PFSK-1 (cell line): Measurements from ENCODE around the gene NDRG4.

Experiments used
- FOXP2 ChIP-seq: optimal IDR thresholded peaks from 2 replicates; pipeline ENCODE3; 2011; ENCODE audit warnings: borderline replicate concordance, control low read depth, inconsistent platforms; ENCODE audit not compliant: insufficient read depth; ENCODE audit errors: extremely low read length, extremely low read depth
- POLR2AphosphoS5 ChIP-seq: IDR thresholded peaks from 2 replicates; pipeline ENCODE4 v1.6.1; 2012; ENCODE audit warnings: low read depth, mild to moderate bottlenecking, control low read depth, low read length, moderate library complexity
- REST ChIP-seq, 2 experiments: IDR thresholded peaks; 2 replicates each; pipeline versions ENCODE4 v1.6.1 to v1.8.0; 2011 to 2012; ENCODE audit warnings: low read depth in 2 of 2, low read length in 2 of 2, control low read depth in 1 of 2, inconsistent platforms in 1 of 2, mild to moderate bottlenecking in 1 of 2, moderate library complexity in 1 of 2; ENCODE audit not compliant: insufficient read depth in 1 of 2
- SIN3A ChIP-seq: IDR thresholded peaks from 2 replicates; pipeline ENCODE4 v1.6.1; 2012; ENCODE audit warnings: mild to moderate bottlenecking, low read length, moderate library complexity, borderline replicate concordance; ENCODE audit not compliant: insufficient read depth
- TAF1 ChIP-seq: IDR thresholded peaks from 2 replicates; pipeline ENCODE4 v1.6.1; 2012; ENCODE audit warnings: low read length, control low read depth, borderline replicate concordance; ENCODE audit not compliant: insufficient read depth

- TF ChIP-seq SIN3A (no peak), POLR2AphosphoS5 (no peak), TAF1 (no peak), REST (IDR thresholded peaks at IDR 0.05; ENCODE audit: insufficient read depth in 1 of 2, low read depth in 2 of 2, low read length in 2 of 2) (no peak), FOXP2 (no peak)
These were observed 19.0 kb downstream of the NDRG4 start for GRCh38 chr16:58518980-58519368.
